Activated CD8-positive, alpha-beta memory T cell treated with anti-CD3 and anti-CD28 coated beads for 36 hours (primary cell): ENCODE data around the gene SRD5A1. TPM values are rescaled to one million over a fixed set of nuclear protein-coding genes. Genes with fewer than 3 reads are reported as not detected.

Experiments used
- CTCF ChIA-PET: fragments of 350-600 bp; sonication (Branson Sonifier 250); formaldehyde crosslinking; loops from one replicate; lab custom pipeline; 2021; ENCODE audit warnings: antibody characterized with exemption; lab: Charles Lee
- POLR2A ChIA-PET: fragments of 350-600 bp; sonication (Branson Sonifier 250); formaldehyde crosslinking; loops from one replicate; lab custom pipeline; 2021; ENCODE audit warnings: antibody characterized with exemption; lab: Charles Lee
- total RNA-seq, 2 experiments: library from RNA; stranded (reverse); gene quantifications; one replicate each; pipeline ENCODE4 v1.2.3, GENCODE V29; 2021

SRD5A1 gene
- total RNA-seq, 2 experiments from 2014 or later = 16.9 to 17.6 TPM

GRCh38 chr5:6704361-6704851 is 71.2 kb downstream of the SRD5A1 start:
- ChIA-PET POLR2A (no interaction called here), CTCF (no interaction called here)

GRCh38 chr5:6705088-6705487 is 71.8 kb downstream of the SRD5A1 start:
- POLR2A ChIA-PET = no interaction called here
- CTCF ChIA-PET = no interaction called here

- POLR2A ChIA-PET = no interaction called here
- CTCF ChIA-PET = no interaction called here
Observed at GRCh38 chr5:6705959-6706358, 72.7 kb downstream of the SRD5A1 start.

GRCh38 chr5:6707852-6708251 is 74.6 kb downstream of the SRD5A1 start:
- POLR2A ChIA-PET = no interaction called here
- CTCF ChIA-PET = no interaction called here

- ChIA-PET POLR2A (interaction anchor here (1.7 kb wide), 1 partner anchor 76 kb away, joined by 4 read pairs; the partner anchor contains the start of genes NSUN2 and SRD5A1), CTCF (no interaction called here)
Observed at GRCh38 chr5:6708814-6709213, 75.6 kb downstream of the SRD5A1 start.

GRCh38 chr5:6710070-6710469 is 76.8 kb downstream of the SRD5A1 start:
- CTCF ChIA-PET = no interaction called here
- POLR2A ChIA-PET = interaction anchor here (1.7 kb wide), 1 partner anchor 77 kb away, joined by 4 read pairs; the partner anchor contains the start of genes NSUN2 and SRD5A1

- POLR2A ChIA-PET = interaction anchor here (1.7 to 2.8 kb wide), 2 partner anchors 78 kb away, joined by 4 to 20 read pairs; partner anchors contain the start of genes NSUN2 and SRD5A1
- CTCF ChIA-PET = no interaction called here
Observed at GRCh38 chr5:6710551-6711318, 77.5 kb downstream of the SRD5A1 start.

GRCh38 chr5:6711409-6712141 is 78.3 kb downstream of the SRD5A1 start:
- ChIA-PET CTCF (no interaction called here), POLR2A (interaction anchor here (0.5 to 2.8 kb wide), 3 partner anchors 25 to 333 kb away, joined by 3 to 20 read pairs (median 8); partner anchors contain the start of genes MED10, NSUN2 and SRD5A1)

GRCh38 chr5:6712142-6712576 is 78.9 kb downstream of the SRD5A1 start:
- ChIA-PET CTCF (no interaction called here), POLR2A (interaction anchor here (0.5 to 2.8 kb wide), 4 partner anchors 25 to 334 kb away, joined by 3 to 20 read pairs (median 6); partner anchors contain the start of genes MED10, NSUN2 and SRD5A1)

GRCh38 chr5:6712577-6713273 is 79.5 kb downstream of the SRD5A1 start:
- ChIA-PET CTCF (no interaction called here), POLR2A (interaction anchor here (0.7 to 2.8 kb wide), 5 partner anchors 15 to 272 kb away, joined by 3 to 20 read pairs (median 4); partner anchors contain the start of genes NSUN2 and SRD5A1)

GRCh38 chr5:6713274-6714225 is 80.3 kb downstream of the SRD5A1 start, which contains the start of gene TENT4A:
TENT4A (plus strand) TSS chr5:6713432; CDS start chr5:6713984, 552 bp downstream.
- ChIA-PET POLR2A (interaction anchor here (0.7 to 2.8 kb wide), 4 partner anchors 14 to 81 kb away, joined by 3 to 20 read pairs (median 6); partner anchors contain the start of genes NSUN2 and SRD5A1), CTCF (no interaction called here)

- CTCF ChIA-PET = no interaction called here
- POLR2A ChIA-PET = no interaction called here
Observed at GRCh38 chr5:6714226-6715041, 81.2 kb downstream of the SRD5A1 start.

GRCh38 chr5:6715271-6715670 is 82.0 kb downstream of the SRD5A1 start:
- ChIA-PET CTCF (no interaction called here), POLR2A (no interaction called here)

GRCh38 chr5:6715758-6716628 is 82.8 kb downstream of the SRD5A1 start:
- ChIA-PET CTCF (no interaction called here), POLR2A (no interaction called here)

- ChIA-PET CTCF (no interaction called here), POLR2A (no interaction called here)
Observed at GRCh38 chr5:6716629-6717149, 83.4 kb downstream of the SRD5A1 start.

GRCh38 chr5:6717247-6717646 is 84.0 kb downstream of the SRD5A1 start:
- CTCF ChIA-PET = no interaction called here

More at GRCh38 chr5:6717247-6717646, 84.0 kb downstream of the SRD5A1 start:
- POLR2A ChIA-PET = no interaction called here
